ENCODE results near the gene TSPAN12. TPM values are rescaled to one million over a fixed set of nuclear protein-coding genes. Genes with fewer than 3 reads are reported as not detected.
"Not testable (repeated sequence)": the region's sequence is repeated elsewhere in the genome, so short reads cannot be mapped to it uniquely, and the experiment has no call there.

Gene TSPAN12
- polyA plus RNA-seq, 3 donors, result 5.3 to 9.2 (median 8.0) TPM

GRCh38 chr7:120783273-120783672, 74.7 kb downstream of the TSPAN12 start:
- 80 to 87% (median 83%) methylated on average over 6 of the region's 6 CpGs for WGBS, 3 donors
- no peak overlapping the region for H3K27ac ChIP-seq (ENCODE audit: low read depth, low read length)

GRCh38 chr7:120781924-120782323, 76.0 kb downstream of the TSPAN12 start:
- H3K27ac ChIP-seq (ENCODE audit: low read depth, low read length), result not testable (repeated sequence)
- whole genome bisulfite sequencing, 3 donors, result 91 to 97% (median 94%) methylated on average over 10 of the region's 10 CpGs

- WGBS, 3 donors, result 84 to 87% (median 85%) methylated on average over 6 of the region's 6 CpGs
- H3K27ac ChIP-seq (ENCODE audit: low read depth, low read length), result no peak overlapping the region
These were observed 77.0 kb downstream of the TSPAN12 start for GRCh38 chr7:120780938-120781337.

- 81 to 86% (median 85%) methylated on average over 7 of the region's 7 CpGs for WGBS, 3 donors
- not testable (repeated sequence) for H3K27ac ChIP-seq (ENCODE audit: low read depth, low read length)
These were observed 77.5 kb downstream of the TSPAN12 start for GRCh38 chr7:120780451-120780850.

GRCh38 chr7:120779078-120779477, 78.9 kb downstream of the TSPAN12 start:
- H3K27ac ChIP-seq (ENCODE audit: low read depth, low read length), result not testable (repeated sequence)
- WGBS, 3 donors, result 79 to 93% (median 87%) methylated on average over 8 of the region's 8 CpGs

- H3K27ac ChIP-seq (ENCODE audit: low read depth, low read length), result no peak overlapping the region
These were observed 82.2 kb downstream of the TSPAN12 start for GRCh38 chr7:120775755-120776154.

GRCh38 chr7:120774481-120774880, 83.5 kb downstream of the TSPAN12 start:
- H3K27ac ChIP-seq (ENCODE audit: low read depth, low read length), result no peak overlapping the region
- WGBS, 3 donors, result 52 to 83% (median 78%) methylated on average over 3 of the region's 3 CpGs

GRCh38 chr7:120770206-120770605, 87.7 kb downstream of the TSPAN12 start:
- 77 to 84% (median 80%) methylated on average over 3 of the region's 3 CpGs for WGBS, 3 donors
- no peak overlapping the region for H3K27ac ChIP-seq (ENCODE audit: low read depth, low read length)

- no peak overlapping the region for H3K27ac ChIP-seq (ENCODE audit: low read depth, low read length)
- 65 to 73% (median 69%) methylated on average over 3 of the region's 3 CpGs for WGBS, 3 donors
These were observed 97.1 kb downstream of the TSPAN12 start for GRCh38 chr7:120760851-120761250.

- WGBS, 3 donors, result 70 to 76% (median 72%) methylated on average over 2 of the region's 2 CpGs
These were observed 97.9 kb downstream of the TSPAN12 start for GRCh38 chr7:120760050-120760449.

GRCh38 chr7:120743128-120743527, 114.8 kb downstream of the TSPAN12 start:
- WGBS, 3 donors, result 82 to 88% (median 87%) methylated on average over 3 of the region's 3 CpGs
- no peak overlapping the region for H3K27ac ChIP-seq (ENCODE audit: low read depth, low read length)

More at GRCh38 chr7:120760050-120760449, 97.9 kb downstream of the TSPAN12 start:
- no peak overlapping the region for H3K27ac ChIP-seq (ENCODE audit: low read depth, low read length)

- WGBS, 3 donors, result 59 to 69% (median 68%) methylated on average over 5 of the region's 5 CpGs
- no peak overlapping the region for H3K27ac ChIP-seq (ENCODE audit: low read depth, low read length)
These were observed 115.6 kb downstream of the TSPAN12 start for GRCh38 chr7:120742372-120742771.

- WGBS, 3 donors, result 36 to 78% (median 77%) methylated on average over 7 of the region's 7 CpGs
These were observed 116.4 kb downstream of the TSPAN12 start for GRCh38 chr7:120741371-120742042.

GRCh38 chr7:120740348-120740747, 117.6 kb downstream of the TSPAN12 start:
- 18 to 27% (median 23%) methylated on average over 3 of the region's 3 CpGs for WGBS, 3 donors
- H3K27ac ChIP-seq (ENCODE audit: low read depth, low read length), result no peak overlapping the region

More at GRCh38 chr7:120741371-120742042, 116.4 kb downstream of the TSPAN12 start:
- no peak overlapping the region for H3K27ac ChIP-seq (ENCODE audit: low read depth, low read length)

- no peak overlapping the region for H3K27ac ChIP-seq (ENCODE audit: low read depth, low read length)
- 75 to 78% (median 77%) methylated on average over 3 of the region's 3 CpGs for WGBS, 3 donors
These were observed 119.1 kb downstream of the TSPAN12 start for GRCh38 chr7:120738816-120739215.

Other genes starting within 250 kb of the TSPAN12 start
- 10 to 100 TPM in 2 of 3 donors, 1 to 10 TPM in 1; 9.1 to 13.5 (median 11.9) TPM for gene ING3, start 92.6 kb upstream of the TSPAN12 start, polyA plus RNA-seq
- 10 to 100 TPM in 2 of 3 donors, under 1 TPM in 1; 0.92 to 15.1 (median 13.9) TPM for gene CPED1, start 130.6 kb upstream of the TSPAN12 start, polyA plus RNA-seq

Data from adipose tissue (tissue), 3 donors.